ENCODE data around the gene MYRIP.
"Not testable (repeated sequence)": the region's sequence is repeated elsewhere in the genome, so short reads cannot be mapped to it uniquely, and the experiment has no call there.

MYRIP gene

GRCh38 chr3:40096661-40097111 is 287.3 kb downstream of the MYRIP start:
- DNase-seq, result no peak

GRCh38 chr3:40097131-40098117 is 288.0 kb downstream of the MYRIP start:
- DNase-seq, result no peak

GRCh38 chr3:40098261-40098759 is 288.9 kb downstream of the MYRIP start:
- DNase-seq, result no peak

DNA sequence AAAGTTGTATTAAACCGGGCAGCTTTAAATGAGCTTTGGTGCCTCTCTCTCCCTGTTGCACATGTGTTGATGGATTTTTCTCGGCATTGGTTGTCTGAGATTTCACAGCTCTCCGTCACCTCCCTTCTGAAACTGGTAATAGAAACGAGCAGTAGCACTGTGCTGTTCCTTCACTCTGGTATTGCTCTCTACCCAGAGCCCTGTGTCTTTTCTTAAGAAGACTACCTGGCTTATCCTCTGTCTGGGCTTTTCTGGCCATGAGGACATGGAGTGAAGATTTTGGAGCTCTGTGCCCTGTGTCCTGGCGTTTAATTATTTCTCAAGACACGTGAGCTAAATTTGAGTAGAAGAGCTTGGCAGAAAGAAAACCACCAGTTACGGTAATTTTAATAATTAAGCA is 290.5 kb downstream of the MYRIP start:
- DNase-seq, result no peak

DNA sequence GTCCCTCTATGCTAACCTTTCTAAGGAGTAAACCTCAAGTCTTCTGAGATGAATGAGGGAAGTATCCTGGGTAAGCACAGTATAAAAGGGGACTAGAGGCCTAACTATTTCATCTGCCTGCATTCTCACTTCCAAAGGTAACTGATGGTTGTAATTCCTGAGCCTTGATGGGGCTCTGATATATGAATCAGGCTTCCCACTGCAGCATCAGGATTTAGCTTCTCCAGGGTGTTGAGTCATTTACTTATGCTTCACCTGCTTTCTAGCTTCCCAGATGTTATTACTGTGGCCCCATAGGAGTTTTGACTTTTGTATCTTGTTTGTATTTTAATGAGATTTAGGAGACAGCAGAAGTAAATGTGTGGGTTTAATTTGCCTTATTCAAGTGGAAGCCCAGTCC is 292.8 kb downstream of the MYRIP start:
- no peak for DNase-seq

DNA sequence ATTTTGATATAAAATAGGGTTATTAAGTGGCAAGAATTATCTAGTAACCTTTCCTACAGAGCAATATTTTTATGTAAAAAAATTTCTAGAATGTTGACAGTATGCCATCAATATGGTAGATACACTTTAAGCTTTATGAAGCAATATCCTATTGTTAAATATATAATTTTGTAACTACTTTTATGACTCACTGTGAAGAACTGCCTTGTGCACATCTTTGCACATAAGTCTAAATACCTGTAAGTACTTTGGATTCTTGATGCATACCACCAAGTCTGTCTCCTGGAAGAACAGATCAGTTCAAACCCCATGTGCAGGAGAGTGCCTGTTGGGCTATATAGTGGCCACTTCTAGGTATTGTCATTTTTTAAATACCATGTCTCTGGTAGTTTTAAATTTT is 294.4 kb downstream of the MYRIP start:
- no peak for DNase-seq

- DNase-seq, result no peak
Observed at GRCh38 chr3:40104441-40104840, 295.0 kb downstream of the MYRIP start.

DNA sequence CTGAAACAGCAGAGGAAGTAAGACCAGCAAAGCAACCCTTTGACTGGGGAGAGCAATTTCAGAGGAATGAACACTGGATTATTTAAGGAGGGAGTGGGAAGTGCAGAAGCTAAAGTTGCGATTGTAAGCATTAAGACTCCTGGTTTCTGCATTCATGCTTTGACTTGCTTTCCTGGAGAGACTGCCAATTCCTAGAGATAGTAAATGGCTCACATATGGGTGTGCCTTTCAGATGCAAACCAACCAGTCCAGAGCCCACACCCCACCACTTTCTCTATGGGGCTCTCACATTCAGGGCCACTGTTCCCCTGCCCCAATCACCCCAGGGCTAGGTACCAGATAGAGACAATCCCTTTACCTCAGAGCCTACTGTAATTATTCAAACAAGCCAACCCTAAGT is 299.2 kb downstream of the MYRIP start:
- DNase-seq, result no peak

- DNase-seq, result no peak
Observed at GRCh38 chr3:40109641-40110490, 300.5 kb downstream of the MYRIP start.

DNA sequence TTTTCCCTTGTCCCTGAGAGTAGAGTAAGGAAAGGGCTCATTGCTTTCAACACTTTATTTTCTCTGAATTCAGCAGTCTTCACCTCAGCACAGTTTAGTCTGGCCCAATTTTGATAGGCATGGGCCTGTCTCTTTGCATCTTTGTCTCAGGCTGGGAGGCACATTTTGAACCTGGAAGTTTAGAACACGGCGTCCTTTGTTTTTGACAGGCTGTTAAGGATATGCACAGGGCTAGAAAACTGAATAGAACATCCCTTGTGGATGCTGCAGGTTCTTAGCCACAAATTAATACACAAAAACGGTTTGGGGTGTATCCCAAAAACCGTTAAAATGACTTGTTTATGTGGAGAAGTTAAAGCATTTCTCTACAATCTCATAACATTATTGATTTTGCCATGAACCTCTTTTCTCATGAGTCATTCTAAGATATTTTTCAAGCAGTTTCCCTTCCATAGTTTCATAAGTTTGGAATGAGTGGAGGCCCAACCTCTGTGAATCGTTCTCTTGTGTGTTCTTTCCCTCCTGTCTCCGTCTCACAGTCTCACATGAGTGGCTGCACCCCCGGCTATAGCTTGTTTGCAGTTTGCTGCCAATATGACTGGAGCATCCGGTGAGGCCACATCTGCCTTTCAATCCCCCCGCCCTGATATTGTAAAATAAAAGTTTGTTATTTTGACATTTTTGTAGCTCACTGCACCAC is 307.2 kb downstream of the MYRIP start:
- DNase-seq, result no peak

DNA sequence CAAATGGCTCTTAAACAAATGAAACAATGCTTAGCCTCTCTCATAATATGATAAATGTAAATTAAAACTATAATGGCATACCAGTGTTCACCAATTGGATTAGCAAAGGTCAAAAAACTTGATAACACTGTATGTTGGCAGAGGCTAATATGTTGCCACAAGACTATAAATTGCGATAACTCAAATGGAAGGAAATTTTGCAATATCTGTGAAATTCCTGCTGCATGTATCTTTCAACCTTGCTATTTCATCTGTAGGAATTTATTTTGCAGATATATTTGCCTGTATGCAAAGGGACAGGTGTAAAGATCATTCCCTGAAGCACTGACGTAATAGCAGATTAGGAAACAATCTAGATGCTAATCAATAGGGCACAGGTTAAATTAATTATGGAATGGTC is 308.7 kb downstream of the MYRIP start:
- no peak for DNase-seq

- DNase-seq, result no peak
Observed at GRCh38 chr3:40120067-40120692, 310.8 kb downstream of the MYRIP start.

- no peak for DNase-seq
Observed at GRCh38 chr3:40120806-40121205, 311.4 kb downstream of the MYRIP start.

- DNase-seq, result no peak
Observed at GRCh38 chr3:40124918-40125317, 315.5 kb downstream of the MYRIP start.

DNA sequence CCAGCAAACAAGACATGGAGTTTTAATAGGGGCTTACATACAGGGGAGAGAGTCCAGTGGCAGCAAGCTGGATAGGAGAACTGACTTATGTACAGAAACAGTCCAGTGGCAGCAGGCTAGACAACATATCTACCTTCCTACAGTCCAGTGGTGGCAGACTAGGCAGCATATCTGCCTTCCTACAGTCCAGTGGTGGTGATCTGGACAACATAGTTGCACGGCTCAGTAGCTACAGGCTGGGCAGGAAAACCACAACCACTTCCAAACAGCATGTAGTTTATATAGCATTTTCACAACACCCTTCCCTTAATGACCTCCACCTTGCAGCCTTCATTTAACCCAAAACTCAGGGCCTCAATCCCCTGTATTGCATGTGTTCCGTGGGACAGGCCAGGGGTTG is 318.8 kb downstream of the MYRIP start:
- no peak for DNase-seq

GRCh38 chr3:40129510-40129909 is 320.1 kb downstream of the MYRIP start:
- no peak for DNase-seq

GRCh38 chr3:40129981-40130380 is 320.6 kb downstream of the MYRIP start:
- DNase-seq, result no peak

DNA sequence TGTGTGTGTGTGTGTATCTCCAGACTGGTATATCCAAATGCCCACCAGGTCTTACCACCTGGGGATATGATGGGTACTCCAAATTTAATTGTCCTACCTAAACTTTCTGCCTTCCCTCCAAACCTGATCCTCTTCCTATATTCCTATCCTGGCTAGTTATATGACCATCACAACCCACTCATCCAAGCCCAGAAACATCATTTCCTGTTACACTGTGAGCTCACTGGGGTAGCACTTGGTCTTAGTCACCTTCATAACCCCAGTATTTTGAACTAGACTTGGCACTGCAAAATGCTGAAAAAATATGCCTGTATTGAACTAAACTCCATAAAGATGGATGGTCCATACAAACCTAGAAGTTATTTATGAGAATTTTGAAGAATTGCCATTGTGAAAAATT is 321.3 kb downstream of the MYRIP start:
- DNase-seq, result no peak

DNA sequence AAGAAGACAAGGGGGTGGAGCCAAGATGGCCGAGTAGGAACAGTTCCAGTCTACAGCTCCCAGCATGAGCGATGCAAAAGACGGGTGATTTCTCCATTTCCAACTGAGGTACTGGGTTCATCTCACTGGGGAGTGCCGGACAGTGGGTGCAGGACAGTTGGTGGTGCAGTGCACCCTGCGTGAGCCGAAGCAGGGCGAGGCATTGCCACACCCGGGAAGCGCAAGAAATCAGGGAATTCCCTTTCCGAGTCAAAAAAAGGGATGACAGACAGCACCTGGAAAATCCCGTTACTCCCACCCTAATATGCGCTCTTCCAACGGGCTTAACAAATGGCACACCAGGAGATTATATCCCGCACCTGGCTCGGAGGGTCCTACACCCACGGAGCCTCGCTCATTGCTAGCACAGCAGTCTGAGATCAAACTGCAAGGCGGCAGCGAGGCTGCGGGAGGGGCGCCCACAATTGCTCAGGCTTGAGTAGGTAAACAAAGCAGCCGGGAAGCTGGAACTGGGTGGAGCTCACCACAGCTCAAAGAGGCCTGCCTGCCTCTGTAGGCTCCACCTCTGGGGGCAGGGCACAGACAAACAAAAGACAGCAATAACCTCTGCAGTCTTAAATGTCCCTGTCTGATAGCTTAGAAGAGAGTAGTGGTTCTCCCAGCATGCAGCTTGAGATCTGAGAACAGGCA is 324.6 kb downstream of the MYRIP start:
- not testable (repeated sequence) for DNase-seq

- DNase-seq, result no peak
Observed at GRCh38 chr3:40137591-40138295, 328.3 kb downstream of the MYRIP start.
